Kidney (tissue), 14 donors: Measurements from ENCODE around the gene GCSAM. TPM values are rescaled to one million over a fixed set of nuclear protein-coding genes. Genes with fewer than 3 reads are reported as not detected.

ENCODE experiments used
- DNase-seq, 5 donors: peaks; one replicate each; pipeline ENCODE4 v3.0.0-alpha.2; 2013 to 2020
- FAIRE-seq: peaks from 2 replicates; lab custom pipeline; 2012; peaks lifted over from hg19 to GRCh38; lab: Jason Lieb, UNC
- H3K27ac ChIP-seq, 2 donors: one replicate each; pipeline ENCODE4 v1.7.0; 2013; ENCODE audit warnings: low read depth in 2 of 2, low read length in 2 of 2, inconsistent platforms in 1 of 2
- H3K27me3 ChIP-seq: one replicate; pipeline ENCODE4 v1.7.1; 2013; ENCODE audit warnings: low read length, inconsistent platforms; ENCODE audit not compliant: control insufficient read depth, insufficient read depth
- H3K36me3 ChIP-seq, 3 donors: one replicate each; pipeline versions ENCODE4 v1.7.0 to v1.7.1; 2013; ENCODE audit warnings: low read length in 3 of 3, control low read depth in 1 of 3, inconsistent platforms in 1 of 3; ENCODE audit not compliant: insufficient read depth in 3 of 3, control insufficient read depth in 2 of 3
- H3K4me1 ChIP-seq, 3 donors: one replicate each; pipeline versions ENCODE4 v1.7.0 to v1.7.1; 2013; ENCODE audit warnings: low read length in 3 of 3, inconsistent platforms in 1 of 3, low read depth in 1 of 3; ENCODE audit not compliant: control insufficient read depth in 2 of 3, insufficient read depth in 2 of 3
- H3K4me3 ChIP-seq, 3 donors: one replicate each; pipeline versions ENCODE4 v1.7.0 to v1.8.1; 2013; ENCODE audit warnings: low read length in 3 of 3, control low read depth in 1 of 3, inconsistent platforms in 1 of 3
- H3K9ac ChIP-seq, 3 donors: one replicate each; pipeline versions ENCODE4 v1.7.0 to v1.7.1; 2013; ENCODE audit warnings: low read length in 3 of 3, control low read depth in 1 of 3, inconsistent platforms in 1 of 3
- H3K9me3 ChIP-seq, 3 donors: one replicate each; pipeline versions ENCODE4 v1.7.0 to v1.7.1; 2013; ENCODE audit warnings: low read length in 3 of 3, control low read depth in 1 of 3, inconsistent platforms in 1 of 3; ENCODE audit not compliant: control insufficient read depth in 2 of 3, insufficient read depth in 1 of 3
- intact Hi-C: fragments of 100-400 bp; cut with DNase I; formaldehyde crosslinking; loops from one replicate; pipeline ENCODE4 v1.11.1; 2022
- polyA plus RNA-seq: library from polyadenylated mRNA; stranded (reverse); fragments of 350-450 nt; fragmentation: Illumina TruSeq; extraction: RNeasy Lipid Tissue Mini Kit (QIAGEN cat#74804); gene quantifications from one replicate; pipeline ENCODE4 v1.2.3, GENCODE V29; 2014; ENCODE audit warnings: low read depth, low replicate concordance; ENCODE audit not compliant: insufficient read depth
- total RNA-seq: library from RNA; stranded (reverse); fragmentation: NEBNext Ultra II Directional; extraction: Animal tissue kit (Norgen Biotek cat#: 25700); gene quantifications from one replicate; pipeline ENCODE4 v1.2.1, GENCODE V29; 2021
- TF ChIP-seq, protein P1 (sequence below): IDR thresholded peaks from 3 replicates; pipeline ENCODE4 v1.5.1; 2012; ENCODE audit warnings: mild to moderate bottlenecking, moderate library complexity, borderline replicate concordance; ENCODE audit not compliant: insufficient read depth; ENCODE audit errors: extremely low read depth
- donor health status: control.
- donor health status: control.
- donor health status: control.
- donor health status: control.
- donor health status: control.
- donor health status: DM: yes; HTN: yes; CAD: no.
- donor health status: Normal renal cell carcinoma (clear cell type).

Gene GCSAM
- total and polyA plus RNA-seq, 2 donors from 2014 or later, result 0.88 TPM; not detected in 1

DNA sequence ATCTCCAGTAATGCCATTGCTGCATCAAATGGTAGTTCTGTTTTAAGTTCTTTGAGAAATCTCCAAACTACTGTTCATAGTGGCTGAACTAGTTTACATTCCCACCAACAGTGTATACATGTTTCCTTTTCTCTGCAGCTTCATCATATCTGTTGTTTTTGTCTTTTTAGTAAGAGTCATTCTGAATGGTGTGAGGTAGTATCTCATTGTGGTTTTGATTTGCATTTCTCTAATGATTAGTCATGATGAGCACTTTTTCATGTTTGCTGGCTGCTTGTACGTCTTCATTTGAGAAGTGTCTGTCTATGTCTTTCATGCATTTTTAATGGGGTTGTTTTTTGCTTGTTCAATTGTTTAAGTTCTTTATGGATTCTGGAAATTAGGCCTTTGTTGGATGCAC, 10.2 kb upstream of the GCSAM start:
- FAIRE-seq, result no peak
- intact Hi-C loops, result no loop called here

DNA sequence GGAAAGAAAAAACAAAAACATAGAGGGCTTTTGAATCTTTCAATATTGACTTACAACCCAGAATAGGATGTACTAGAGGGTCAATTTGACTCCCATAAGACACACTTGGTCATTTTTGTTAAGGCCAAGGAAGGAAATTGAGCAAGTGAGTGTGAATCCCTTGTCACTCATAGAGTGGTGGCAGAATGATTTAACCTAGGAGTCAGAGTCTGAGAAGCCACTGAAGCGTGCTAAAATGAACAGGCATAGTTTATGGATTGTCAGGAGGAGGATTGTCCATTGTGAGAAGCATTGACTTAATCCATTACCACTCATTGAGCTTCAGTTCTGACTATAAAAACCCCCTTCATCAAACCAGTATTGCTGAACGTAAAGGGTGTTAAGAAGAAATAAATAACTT, 8.2 kb upstream of the GCSAM start:
- intact Hi-C loops, result no loop called here
- H3K9me3 ChIP-seq, result peaks cover 0 to 4% (median 2%) of the 10 kb centered on the region in 3 donors
- no peaks in the 10 kb centered on the region for H3K27me3 ChIP-seq
- no peak overlapping the region for H3K4me3 ChIP-seq
- no peak overlapping the region for H3K9ac ChIP-seq
- H3K4me1 ChIP-seq, result no peaks in the 10 kb centered on the region
- DNase-seq, result no peak
- H3K27ac ChIP-seq, result no peak overlapping the region
- H3K36me3 ChIP-seq, result no peaks in the 10 kb centered on the region
- no peak for FAIRE-seq
- TF ChIP-seq, protein P1, sequence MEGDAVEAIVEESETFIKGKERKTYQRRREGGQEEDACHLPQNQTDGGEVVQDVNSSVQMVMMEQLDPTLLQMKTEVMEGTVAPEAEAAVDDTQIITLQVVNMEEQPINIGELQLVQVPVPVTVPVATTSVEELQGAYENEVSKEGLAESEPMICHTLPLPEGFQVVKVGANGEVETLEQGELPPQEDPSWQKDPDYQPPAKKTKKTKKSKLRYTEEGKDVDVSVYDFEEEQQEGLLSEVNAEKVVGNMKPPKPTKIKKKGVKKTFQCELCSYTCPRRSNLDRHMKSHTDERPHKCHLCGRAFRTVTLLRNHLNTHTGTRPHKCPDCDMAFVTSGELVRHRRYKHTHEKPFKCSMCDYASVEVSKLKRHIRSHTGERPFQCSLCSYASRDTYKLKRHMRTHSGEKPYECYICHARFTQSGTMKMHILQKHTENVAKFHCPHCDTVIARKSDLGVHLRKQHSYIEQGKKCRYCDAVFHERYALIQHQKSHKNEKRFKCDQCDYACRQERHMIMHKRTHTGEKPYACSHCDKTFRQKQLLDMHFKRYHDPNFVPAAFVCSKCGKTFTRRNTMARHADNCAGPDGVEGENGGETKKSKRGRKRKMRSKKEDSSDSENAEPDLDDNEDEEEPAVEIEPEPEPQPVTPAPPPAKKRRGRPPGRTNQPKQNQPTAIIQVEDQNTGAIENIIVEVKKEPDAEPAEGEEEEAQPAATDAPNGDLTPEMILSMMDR, result no peak

More for the DNA sequence above, 10.2 kb upstream of the GCSAM start:
- DNase-seq, result no peak
- H3K27ac ChIP-seq, result no peak overlapping the region
- TF ChIP-seq, protein P1, result no peak
- no peaks in the 10 kb centered on the region for H3K4me1 ChIP-seq
- no peaks in the 10 kb centered on the region for H3K27me3 ChIP-seq
- no peaks in the 10 kb centered on the region for H3K36me3 ChIP-seq
- peaks cover 0 to 7% (median 2%) of the 10 kb centered on the region in 3 donors for H3K9me3 ChIP-seq
- H3K9ac ChIP-seq, result no peak overlapping the region
- H3K4me3 ChIP-seq, result no peak overlapping the region

DNA sequence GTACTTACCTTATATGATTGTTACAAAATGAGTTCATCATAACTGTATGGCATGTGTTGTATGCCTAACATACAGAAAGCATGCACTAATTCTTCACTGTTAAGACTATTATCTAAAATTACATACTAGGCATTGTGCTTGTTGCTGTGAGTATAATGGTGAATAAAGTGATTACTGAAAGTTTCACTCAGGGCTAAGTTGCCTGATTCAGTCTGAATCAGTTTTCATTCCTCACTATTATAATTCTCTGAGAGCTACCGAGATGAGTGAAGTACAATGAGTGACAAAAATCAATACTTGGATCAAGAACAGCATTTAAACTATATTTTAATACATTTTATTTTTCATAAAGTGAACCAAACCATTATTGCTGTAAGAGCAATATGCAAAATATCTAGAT, 7.5 kb upstream of the GCSAM start:
- DNase-seq (no peak), FAIRE-seq (no peak)
- Histone ChIP-seq H3K4me3 (no peak overlapping the region), H3K9ac (no peak overlapping the region), H3K36me3 (no peaks in the 10 kb centered on the region), H3K27ac (no peak overlapping the region), H3K27me3 (no peaks in the 10 kb centered on the region), H3K4me1 (no peaks in the 10 kb centered on the region), H3K9me3 (peaks cover 0 to 4% (median 2%) of the 10 kb centered on the region in 3 donors)
- TF ChIP-seq, protein P1, result no peak
- intact Hi-C loops, result no loop called here
